GM12878 (cell line): ENCODE data around the gene ANKRD13A.

Experiments used
- EZH2 ChIP-seq: IDR thresholded peaks from 2 replicates; pipeline ENCODE4 v1.6.1; 2012; ENCODE audit warnings: low read depth, mild to moderate bottlenecking, control low read depth, inconsistent platforms, low read length, borderline replicate concordance; ENCODE audit not compliant: control insufficient read depth
- POLR2AphosphoS5 ChIP-seq: IDR thresholded peaks from 2 replicates; pipeline ENCODE4 v1.6.1; 2011; ENCODE audit warnings: mild to moderate bottlenecking, low read length, inconsistent platforms
- RELA ChIP-seq: fragments of 450-650 bp; IDR thresholded peaks from 2 replicates; pipeline ENCODE4 v1.8.0; 2014; ENCODE audit warnings: borderline replicate concordance; ENCODE audit not compliant: partially characterized antibody

DNA sequence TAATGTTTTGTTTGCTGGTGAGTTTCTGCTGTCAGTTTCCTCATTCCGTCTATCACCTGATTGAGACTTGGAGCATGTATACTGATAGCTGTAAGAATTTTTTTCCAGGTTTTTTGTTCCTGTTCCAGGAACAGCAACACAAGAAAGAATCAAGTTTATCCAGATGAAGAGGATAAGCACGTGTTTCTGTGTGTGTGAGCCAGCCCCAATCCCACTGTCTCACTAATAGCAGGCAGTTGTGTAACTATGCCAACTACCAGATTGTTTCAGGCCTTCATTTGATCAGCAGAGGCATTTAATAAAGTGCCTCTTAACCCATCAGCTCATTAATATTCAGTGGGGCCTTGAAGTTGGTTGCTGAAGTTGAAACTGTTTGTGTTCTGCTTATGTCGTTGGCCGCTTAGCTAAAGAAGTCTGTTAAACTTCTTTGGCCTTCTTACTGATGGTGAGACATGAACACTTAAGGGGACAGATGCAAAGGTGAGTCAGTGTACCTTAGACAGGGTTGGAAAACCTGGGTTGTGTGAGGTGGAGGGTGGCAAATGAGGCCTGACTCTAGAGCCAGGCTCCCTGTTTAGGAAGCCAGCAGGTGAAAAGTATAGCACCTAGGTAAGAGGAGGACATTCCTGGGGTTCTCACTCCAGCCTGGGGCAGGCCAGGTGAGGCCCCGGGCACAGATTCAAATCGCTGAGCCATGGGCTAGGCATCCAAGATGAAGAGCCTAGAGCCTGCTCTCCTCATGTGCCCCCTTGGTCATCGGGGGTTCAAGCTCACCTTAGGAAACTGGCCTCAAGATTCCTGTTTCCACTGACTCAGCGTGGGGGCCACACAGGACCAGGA lies 3.7 kb downstream of the ANKRD13A start:
- TF ChIP-seq RELA = no peak
- no peak for TF ChIP-seq EZH2
- no peak for TF ChIP-seq POLR2AphosphoS5
